Inferior parietal cortex (tissue), 1 donor: Measurements from ENCODE around the gene P2RY12.

ENCODE experiments used
- DNase-seq: peaks from one replicate; pipeline ENCODE4 v3.0.0-alpha.2; 2016; ENCODE audit errors: extremely low spot score

Gene P2RY12

DNA sequence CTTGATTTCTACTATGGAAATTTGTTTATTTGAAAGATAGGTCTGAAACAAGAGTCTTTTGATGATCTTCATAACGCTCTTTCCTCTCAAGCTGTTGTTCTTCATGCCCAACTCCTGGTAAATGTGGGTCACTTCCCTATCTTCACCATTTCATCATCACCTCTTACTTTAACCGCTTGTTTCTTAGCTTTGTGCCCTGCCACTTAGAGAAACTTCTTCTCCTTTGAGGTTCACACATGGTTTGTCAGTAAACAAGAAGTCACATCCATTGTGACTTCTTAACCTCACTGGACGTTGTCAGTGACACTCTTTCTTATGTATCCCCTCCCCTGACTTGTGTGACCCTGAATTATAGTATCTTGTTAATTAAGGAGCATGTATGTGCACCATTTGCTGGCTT lies 38.3 kb downstream of the P2RY12 start:
- DNase-seq: no peak

DNA sequence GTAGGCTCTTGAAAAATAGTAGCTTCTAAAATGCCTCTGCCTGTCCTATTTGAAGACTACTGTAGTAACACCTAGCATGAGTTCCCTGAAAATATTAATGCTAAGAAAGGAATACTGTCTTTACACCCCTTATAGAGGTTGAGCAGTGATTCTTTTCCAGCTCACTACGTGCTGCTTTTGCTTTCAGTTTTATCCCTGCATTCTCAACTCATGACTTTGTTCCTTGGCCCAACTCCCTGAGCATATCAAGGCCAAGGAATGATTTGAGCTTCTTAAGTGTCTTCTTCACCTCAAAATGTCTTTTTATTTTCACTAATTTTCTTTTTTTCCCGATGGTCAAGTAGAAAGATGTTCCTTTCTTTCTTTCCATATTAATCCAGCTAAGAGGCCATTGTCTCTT lies 38.7 kb downstream of the P2RY12 start:
- DNase-seq: no peak

DNA sequence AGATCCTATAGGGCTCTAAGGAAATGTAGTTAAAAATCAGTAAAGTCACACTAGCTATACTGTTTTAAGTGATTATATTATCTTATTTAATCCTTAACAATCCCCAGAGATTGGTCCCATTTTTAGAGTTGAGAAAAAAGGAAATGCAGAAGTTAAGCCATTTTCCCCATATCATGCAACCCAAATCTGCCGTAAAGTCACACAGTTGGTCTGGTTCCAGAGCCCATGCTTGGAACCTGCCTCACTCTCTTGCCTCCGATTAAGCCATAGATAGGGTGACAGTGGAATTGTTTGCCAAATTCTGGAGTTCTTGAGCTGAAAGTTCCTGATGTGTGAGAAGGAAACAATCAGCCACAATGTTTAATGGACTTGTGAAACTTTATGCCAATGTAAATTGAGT lies 52.9 kb downstream of the P2RY12 start:
- DNase-seq: no peak

DNA sequence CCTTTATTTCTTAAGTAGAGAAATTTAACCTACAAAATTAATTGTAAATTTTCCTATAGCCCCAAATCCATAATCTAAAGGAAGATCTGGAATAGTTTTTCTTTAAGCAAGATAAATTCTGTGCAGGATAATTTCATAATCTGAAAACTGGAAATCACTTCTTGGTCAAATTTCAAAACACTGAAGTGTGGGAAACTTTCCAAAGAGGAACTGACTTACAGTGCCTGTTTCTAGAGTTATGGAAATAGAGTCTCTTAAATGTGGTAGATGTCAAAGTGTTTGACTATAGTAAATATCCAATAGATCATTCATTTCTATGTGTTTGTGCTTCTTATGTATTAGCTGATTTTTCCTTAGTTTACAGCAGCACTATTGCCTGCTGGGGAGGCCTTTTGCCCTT lies 53.7 kb downstream of the P2RY12 start:
- DNase-seq: no peak

- DNase-seq: no peak
Measured at GRCh38 chr3:151330379-151330778, 54.2 kb downstream of the P2RY12 start.

DNA sequence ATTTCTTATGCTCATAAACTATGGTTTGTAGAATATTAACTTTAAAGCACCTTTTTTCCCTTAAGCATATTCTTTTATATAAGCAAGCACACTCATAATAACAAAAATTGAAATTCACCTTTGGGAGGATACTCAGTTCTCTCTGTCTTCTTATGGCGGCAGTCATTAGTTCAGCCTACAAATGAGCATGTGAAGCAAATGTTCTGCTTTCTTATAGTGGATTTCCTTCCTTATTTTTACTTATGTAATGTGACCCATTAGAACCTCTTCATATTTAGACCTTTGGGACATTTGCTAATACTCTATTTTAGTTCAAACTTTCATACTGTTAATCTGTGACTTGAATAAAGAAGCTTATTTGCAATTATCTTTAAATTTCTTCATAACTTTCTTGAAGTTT lies 55.2 kb downstream of the P2RY12 start, which contains the start of gene P2RY13:
P2RY13 (minus strand) TSS at position 187 of the 400 bp plus-strand sequence; CDS start at position 166, 21 bp downstream.
- no peak for DNase-seq

GRCh38 chr3:151328298-151328995 lies 56.1 kb downstream of the P2RY12 start:
- peak; percentile 30 for DNase-seq

DNA sequence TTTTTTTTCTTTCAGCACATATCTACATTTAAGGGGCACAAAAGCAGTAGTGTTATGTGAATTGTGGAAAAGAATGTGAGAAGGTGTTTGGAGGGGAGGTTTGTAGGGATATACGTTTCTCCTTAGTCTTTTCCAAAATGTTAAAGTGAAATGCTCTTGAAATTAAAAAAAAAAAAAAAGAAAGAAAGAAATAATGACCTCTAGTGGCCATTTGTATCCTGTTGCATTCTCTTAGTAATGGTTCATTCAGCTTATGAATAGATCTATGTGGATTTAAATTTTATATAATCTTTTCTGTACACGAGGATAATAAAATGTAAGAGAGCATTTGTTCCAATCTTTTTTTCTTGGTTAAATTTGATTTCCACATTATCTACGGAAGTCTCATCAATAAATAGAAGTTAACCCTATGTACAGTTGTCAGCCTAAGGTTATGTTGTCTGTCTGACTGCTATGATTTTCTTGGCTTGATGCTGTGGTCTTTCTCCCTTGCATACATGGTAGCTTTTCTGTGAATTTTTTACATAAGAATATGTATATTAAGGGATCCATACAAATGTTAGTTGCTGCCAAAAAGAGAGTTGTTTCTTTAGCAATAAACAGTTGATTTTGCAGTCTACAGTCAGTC lies 56.9 kb downstream of the P2RY12 start:
- DNase-seq: peak; percentile 36

DNA sequence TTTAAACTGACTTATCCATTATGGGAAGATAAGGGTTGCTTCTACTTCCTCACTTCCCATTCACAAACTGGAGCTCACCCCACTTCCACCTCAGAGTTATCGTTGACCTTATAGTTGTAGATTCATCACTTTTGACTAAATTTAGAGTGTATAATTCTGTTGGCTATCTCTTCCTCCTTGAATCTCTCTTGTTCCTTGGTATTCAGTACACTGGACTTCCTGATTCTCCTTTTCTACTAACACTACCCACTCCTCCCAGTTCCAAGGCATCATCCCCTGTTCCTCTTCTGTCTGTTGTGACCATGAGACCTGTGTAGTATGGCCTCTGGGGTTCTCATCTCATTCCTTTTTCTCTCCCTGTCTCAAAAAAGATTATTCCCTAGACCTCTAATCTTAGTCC lies 62.0 kb downstream of the P2RY12 start:
- DNase-seq: no peak

DNA sequence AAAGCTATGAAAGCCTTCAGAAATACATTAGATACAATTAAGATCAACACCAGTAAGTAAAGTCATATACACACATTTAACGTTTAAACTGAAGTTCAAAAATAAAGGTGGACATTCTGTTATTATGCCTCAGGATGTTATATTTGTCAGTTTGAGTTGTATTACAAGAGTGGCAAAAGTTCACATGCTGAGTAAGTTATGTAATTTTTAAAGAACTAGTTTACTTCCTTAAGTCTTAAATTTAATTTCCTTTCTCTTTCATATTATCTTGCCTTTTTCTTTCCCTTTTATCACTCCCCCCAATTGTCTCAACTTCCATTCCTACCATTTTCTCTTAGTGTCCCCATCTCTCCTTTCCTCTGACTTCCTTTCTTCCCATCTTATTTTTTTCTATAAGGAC lies 63.0 kb downstream of the P2RY12 start:
- no peak for DNase-seq

GRCh38 chr3:151320131-151320530 lies 64.4 kb downstream of the P2RY12 start:
- no peak for DNase-seq

DNA sequence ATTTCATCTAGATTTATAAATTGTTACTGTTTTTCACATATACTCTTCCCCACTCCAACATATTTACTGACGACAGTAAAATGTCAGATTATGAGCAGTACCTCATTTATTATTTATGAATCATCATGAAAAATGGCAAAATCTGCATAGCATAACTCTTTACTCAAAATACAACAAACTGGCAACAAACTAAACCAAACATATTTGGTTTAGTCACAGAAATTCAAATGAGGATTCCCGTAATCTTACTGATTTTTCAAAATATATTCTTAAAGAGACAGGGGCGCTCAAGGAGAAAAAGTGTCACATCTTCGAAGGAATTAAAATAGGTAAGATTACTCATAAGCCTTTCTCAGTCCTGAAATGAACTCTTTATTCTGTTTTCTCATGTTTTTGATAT lies 64.9 kb downstream of the P2RY12 start:
- no peak for DNase-seq

- DNase-seq: no peak
Measured at GRCh38 chr3:151318991-151319390, 65.6 kb downstream of the P2RY12 start.

DNA sequence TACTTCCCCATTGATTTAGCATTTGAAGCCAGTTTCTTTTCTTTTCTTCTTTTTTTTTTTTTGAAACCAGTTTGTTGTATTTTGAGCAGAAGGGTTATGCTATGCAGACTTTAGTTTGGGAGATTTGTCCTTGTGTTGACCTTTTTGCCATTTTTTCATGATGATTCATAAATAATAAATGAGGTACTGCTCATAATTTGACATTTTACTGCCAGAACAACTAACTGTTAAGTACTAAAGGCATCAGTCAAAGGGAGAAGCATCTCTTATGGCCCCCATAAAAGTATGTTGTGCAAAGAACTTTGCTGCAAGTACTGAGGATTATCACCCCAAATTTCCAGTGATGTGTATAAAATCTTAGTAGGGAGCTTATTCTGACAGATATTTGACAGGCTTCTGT lies 66.2 kb downstream of the P2RY12 start:
- no peak for DNase-seq

DNA sequence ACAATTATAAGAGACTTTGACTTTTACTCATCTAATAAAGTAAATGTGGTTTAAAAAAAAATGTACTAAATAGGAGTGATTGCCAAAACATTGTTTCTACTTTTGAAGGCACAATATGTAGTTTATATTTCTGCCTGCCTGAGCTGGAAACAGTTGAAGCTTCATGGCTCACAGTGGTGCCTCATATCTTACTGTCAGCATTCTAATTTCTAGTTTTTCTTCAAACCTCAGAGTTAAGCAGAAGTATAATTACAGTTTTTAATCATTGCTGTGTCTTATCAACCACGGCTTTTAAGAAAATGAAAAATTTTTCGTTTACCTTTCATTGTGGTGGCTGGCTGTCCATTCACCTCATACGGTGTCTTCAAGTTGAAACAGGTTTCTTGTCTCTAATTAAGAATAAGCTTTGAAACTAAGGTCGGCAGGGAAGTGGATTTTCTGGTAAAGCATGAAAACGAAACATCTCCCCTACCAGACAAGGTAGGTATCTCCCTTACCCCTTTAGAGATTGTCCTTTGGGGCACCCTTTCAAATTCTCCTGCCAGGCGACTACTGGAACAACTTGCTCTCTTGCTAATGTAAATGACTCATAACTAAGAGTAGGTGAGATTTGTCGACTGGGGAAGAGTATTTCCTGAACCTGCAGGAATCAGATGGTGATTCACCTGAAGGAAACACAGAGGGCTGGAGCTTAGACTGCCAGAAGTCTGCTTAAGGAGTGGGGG lies 68.1 kb downstream of the P2RY12 start, which contains the start of gene GPR87:
GPR87 (minus strand) TSS at position 554 of the 725 bp plus-strand sequence. CDS start 16,720 bp downstream, outside the sequence.
- no peak for DNase-seq

DNA sequence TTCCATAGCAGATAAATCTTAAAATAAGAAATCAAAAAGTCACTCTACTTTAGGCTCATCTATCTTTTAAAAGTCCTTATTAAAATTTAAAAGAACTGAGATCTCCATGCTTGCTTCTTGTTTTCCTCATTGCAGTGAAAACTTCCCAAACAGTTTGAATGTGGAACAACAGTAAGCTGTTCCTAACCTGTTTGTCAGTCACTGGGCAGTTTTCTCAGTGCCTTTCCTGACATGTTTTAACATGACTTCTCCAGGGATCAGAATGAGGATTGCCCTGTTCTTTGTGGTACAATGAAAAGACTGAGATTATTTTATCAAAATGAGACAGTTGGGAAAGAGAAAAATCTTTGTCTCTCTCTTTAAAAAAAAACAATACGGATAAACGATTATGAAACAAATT lies 68.7 kb downstream of the P2RY12 start:
- DNase-seq: no peak

DNA sequence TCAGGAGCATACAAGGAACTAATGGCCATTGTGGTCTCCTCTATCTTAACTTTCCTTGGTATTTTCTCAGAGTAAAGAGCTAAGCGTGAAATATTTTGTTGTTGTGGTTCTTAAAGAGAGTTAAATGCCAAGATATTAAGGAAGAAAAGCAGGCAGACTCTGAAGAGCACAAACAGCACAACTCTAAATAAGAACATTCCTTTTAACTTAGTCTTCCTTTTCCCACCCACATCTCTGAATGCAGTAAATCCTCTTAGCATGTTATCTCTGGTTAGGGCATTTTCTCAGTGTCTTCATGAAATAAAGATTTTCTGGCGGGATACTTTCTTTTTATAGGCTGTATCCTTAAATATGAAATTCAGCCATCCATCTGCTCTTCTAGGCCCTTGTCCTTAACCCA lies 69.4 kb downstream of the P2RY12 start:
- DNase-seq: no peak

DNA sequence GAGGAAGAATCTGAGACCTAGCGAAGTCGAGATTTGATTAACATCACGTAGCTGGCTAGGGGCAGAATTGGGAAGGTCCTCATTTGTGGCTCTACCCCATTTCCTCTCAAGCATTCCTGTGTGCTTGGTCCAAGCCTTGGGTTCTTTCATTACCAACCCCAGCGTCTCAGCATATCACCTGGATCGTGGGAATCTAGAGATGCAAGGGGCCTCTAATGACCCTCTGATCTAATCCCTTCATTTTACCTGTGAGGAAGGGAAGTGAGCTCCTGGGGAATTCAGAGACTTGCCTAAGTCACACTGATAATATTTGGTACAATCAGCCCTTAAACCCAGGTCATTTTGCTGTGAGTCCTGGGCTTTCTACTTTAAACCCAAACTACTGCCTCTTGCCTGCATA lies 70.0 kb downstream of the P2RY12 start:
- no peak for DNase-seq

DNA sequence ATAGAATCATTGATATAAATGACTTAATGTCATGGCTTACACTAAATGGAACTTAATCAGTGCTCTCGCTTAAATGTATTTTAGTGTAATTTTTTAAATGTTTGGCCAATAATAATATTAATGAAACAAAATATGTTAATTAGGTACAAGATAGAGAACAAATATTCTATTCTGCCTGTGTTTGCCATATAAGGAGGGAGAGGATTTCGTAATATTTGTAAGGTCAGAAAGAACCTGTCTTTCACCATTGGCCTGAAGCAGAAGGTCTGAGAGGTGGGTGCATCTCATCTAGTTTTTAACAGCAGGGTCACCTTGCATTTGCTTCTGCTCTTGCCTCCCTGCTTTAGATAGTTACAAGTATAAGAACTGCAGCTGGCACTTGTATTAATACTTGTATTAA lies 70.4 kb downstream of the P2RY12 start:
- no peak for DNase-seq

DNA sequence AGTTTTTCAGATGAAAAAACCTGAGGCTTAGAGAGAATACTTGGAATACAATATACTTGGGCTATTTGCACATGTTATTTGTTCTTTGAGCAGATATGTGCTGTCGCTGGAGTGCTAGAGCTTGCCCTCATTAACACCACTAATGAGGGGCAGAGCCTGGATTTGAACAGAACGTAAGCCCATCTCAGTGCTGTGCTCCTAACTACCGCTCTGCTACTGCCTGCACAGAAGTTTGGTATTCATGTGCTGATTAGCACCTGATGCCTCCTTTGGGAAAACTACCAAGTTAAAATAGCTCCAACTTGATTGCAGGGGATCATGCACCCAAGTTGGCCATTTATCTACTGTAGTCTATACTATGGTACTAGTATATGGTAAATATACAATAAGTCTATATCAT lies 71.6 kb downstream of the P2RY12 start:
- no peak for DNase-seq

- DNase-seq: no peak
Measured at GRCh38 chr3:151309566-151309965, 75.0 kb downstream of the P2RY12 start.

- DNase-seq: no peak
Measured at GRCh38 chr3:151307583-151308488, 76.7 kb downstream of the P2RY12 start.
